Naive B cell (primary cell): ENCODE results near the gene MPND. TPM values are rescaled to one million over a fixed set of nuclear protein-coding genes. Genes with fewer than 3 reads are reported as not detected.
A peak's percentile ranks its signal among the peaks of the same experiment; 100 is the strongest.
"Not testable (repeated sequence)": the region's sequence is repeated elsewhere in the genome, so short reads cannot be mapped to it uniquely, and the experiment has no call there.

ENCODE experiments used
- ATAC-seq, 2 donors: fragments of 150-1000 bp; cut with Tn5 transposase; 2 replicates each; pipeline ENCODE4 v1.10.0; 2021; ENCODE audit warnings: low read depth in 2 of 2, mild to moderate bottlenecking in 2 of 2, moderate library complexity in 2 of 2
- DNase-seq: peaks from one replicate; pipeline ENCODE4 v3.0.0; 2022
- H3K27ac Mint-ChIP-seq, 6 donors: one replicate each; pipeline ENCODE4 v1.8.0; 2020 to 2022; ENCODE audit warnings: mild to moderate bottlenecking in 6 of 6, mixed read lengths in 6 of 6, moderate library complexity in 5 of 6, inconsistent platforms in 2 of 6
- H3K27me3 Mint-ChIP-seq, 3 donors: one replicate each; pipeline ENCODE4 v1.8.0; 2021 to 2022; ENCODE audit warnings: mixed read lengths in 3 of 3, mild to moderate bottlenecking in 1 of 3
- H3K36me3 Mint-ChIP-seq, 2 donors: one replicate each; pipeline ENCODE4 v1.8.0; 2020 to 2022; ENCODE audit warnings: mixed read lengths in 2 of 2, inconsistent platforms in 1 of 2, mild to moderate bottlenecking in 1 of 2
- H3K4me1 Mint-ChIP-seq, 3 donors: one replicate each; pipeline ENCODE4 v1.8.0; 2020 to 2022; ENCODE audit warnings: mixed read lengths in 3 of 3, inconsistent platforms in 1 of 3, mild to moderate bottlenecking in 1 of 3, moderate library complexity in 1 of 3
- H3K4me3 Mint-ChIP-seq, 8 donors: one replicate each; pipeline ENCODE4 v1.8.0; 2020 to 2022; ENCODE audit warnings: mild to moderate bottlenecking in 8 of 8, mixed read lengths in 8 of 8, moderate library complexity in 8 of 8, inconsistent platforms in 2 of 8
- H3K9me3 Mint-ChIP-seq, 7 donors: one replicate each; pipeline ENCODE4 v1.8.0; 2020 to 2022; ENCODE audit warnings: mixed read lengths in 7 of 7, mild to moderate bottlenecking in 5 of 7, inconsistent platforms in 2 of 7, moderate library complexity in 1 of 7
- polyA plus RNA-seq, 6 donors: library from polyadenylated mRNA; unstranded; fragments of 300-500 nt; fragmentation: Illumina TruSeq; gene quantifications; one replicate each; pipeline ENCODE4 v1.2.3, GENCODE V29; 2021; ENCODE audit warnings: low read depth in 6 of 6

MPND gene
- polyA plus RNA-seq, 6 donors from 2014 or later = 4.6 to 6.3 (median 5.4) TPM

GRCh38 chr19:4326837-4327251 is 16.5 kb upstream of the MPND start:
- peak overlapping the region in 6 of 8 donors; percentile 60 to 93 (median 83) for H3K4me3 Mint-ChIP-seq
- H3K36me3 Mint-ChIP-seq = no peaks in the 10 kb centered on the region
- no peak for ATAC-seq
- H3K9me3 Mint-ChIP-seq = peaks cover 0 to 11% (median 2%) of the 10 kb centered on the region in 7 donors
- peaks cover 25 to 34% (median 28%) of the 10 kb centered on the region in 3 donors for H3K4me1 Mint-ChIP-seq
- peak overlapping the region in 2 of 6 donors; percentile 92 to 96 for H3K27ac Mint-ChIP-seq
- H3K27me3 Mint-ChIP-seq = peaks cover 0 to 31% (median 0%) of the 10 kb centered on the region in 3 donors
- DNase-seq = no peak

- H3K4me3 Mint-ChIP-seq = peak overlapping the region; percentile 75 to 93 (median 84)
- ATAC-seq (no peak), DNase-seq (peak; percentile 27)
- H3K4me1 Mint-ChIP-seq = peaks cover 25 to 34% (median 28%) of the 10 kb centered on the region in 3 donors
- H3K27me3 Mint-ChIP-seq = peaks cover 0 to 31% (median 0%) of the 10 kb centered on the region in 3 donors
- H3K27ac Mint-ChIP-seq = peak overlapping the region in 4 of 6 donors; percentile 38 to 96 (median 77)
- H3K36me3 Mint-ChIP-seq = no peaks in the 10 kb centered on the region
- H3K9me3 Mint-ChIP-seq = peaks cover 0 to 11% (median 0%) of the 10 kb centered on the region in 7 donors
Measured at GRCh38 chr19:4327252-4327876, 16.0 kb upstream of the MPND start.

DNA sequence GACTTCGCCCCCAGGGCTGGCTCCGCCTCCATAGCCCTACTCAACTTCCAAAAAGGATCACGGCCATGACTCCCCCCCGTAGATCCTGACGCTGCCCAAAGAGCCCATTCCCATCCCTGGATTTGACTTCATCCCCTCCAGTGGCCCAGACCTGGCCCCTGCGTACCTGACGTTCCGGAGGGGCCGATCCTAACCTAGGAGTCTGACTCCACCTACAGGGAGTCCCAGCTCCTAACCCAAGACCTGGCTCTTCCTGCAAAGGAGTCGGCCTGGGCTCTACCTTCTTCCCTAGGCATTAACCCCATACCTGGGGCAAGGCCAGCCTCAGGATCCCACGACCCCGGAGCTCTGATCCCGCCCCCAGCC is 15.5 kb upstream of the MPND start:
- peaks cover 0 to 31% (median 0%) of the 10 kb centered on the region in 3 donors for H3K27me3 Mint-ChIP-seq
- no peak for DNase-seq
- peak overlapping the region; percentile 75 to 93 (median 84) for H3K4me3 Mint-ChIP-seq
- H3K9me3 Mint-ChIP-seq = peaks cover 0 to 11% (median 0%) of the 10 kb centered on the region in 7 donors
- peak in 1 of 2 donors; percentile 1 for ATAC-seq
- peaks cover 25 to 34% (median 28%) of the 10 kb centered on the region in 3 donors for H3K4me1 Mint-ChIP-seq
- peak overlapping the region in 3 of 6 donors; percentile 63 to 98 (median 96) for H3K27ac Mint-ChIP-seq
- H3K36me3 Mint-ChIP-seq = no peaks in the 10 kb centered on the region

GRCh38 chr19:4328243-4328990 is 14.9 kb upstream of the MPND start:
- no peaks in the 10 kb centered on the region for H3K36me3 Mint-ChIP-seq
- ATAC-seq (peak; percentile 84), DNase-seq (peak; percentile 74)
- H3K27me3 Mint-ChIP-seq = peaks cover 0 to 31% (median 0%) of the 10 kb centered on the region in 3 donors
- peaks cover 25 to 34% (median 28%) of the 10 kb centered on the region in 3 donors for H3K4me1 Mint-ChIP-seq
- peaks cover 0 to 11% (median 0%) of the 10 kb centered on the region in 7 donors for H3K9me3 Mint-ChIP-seq
- H3K4me3 Mint-ChIP-seq = peak overlapping the region; percentile 77 to 93 (median 86)
- H3K27ac Mint-ChIP-seq = peak overlapping the region; percentile 75 to 98 (median 96)

- not testable (repeated sequence) for ATAC-seq, DNase-seq, H3K36me3 Mint-ChIP-seq
- Mint-ChIP-seq H3K4me3 (peak overlapping the region; percentile 77 to 93 (median 86)), H3K27ac (peak overlapping the region; percentile 75 to 98 (median 96)), H3K4me1 (peaks cover 25 to 36% (median 28%) of the 10 kb centered on the region in 3 donors), H3K9me3 (peaks cover 0 to 11% (median 0%) of the 10 kb centered on the region in 7 donors), H3K27me3 (peaks cover 0 to 31% (median 0%) of the 10 kb centered on the region in 3 donors)
Measured at GRCh38 chr19:4328991-4329681, 14.2 kb upstream of the MPND start.

DNA sequence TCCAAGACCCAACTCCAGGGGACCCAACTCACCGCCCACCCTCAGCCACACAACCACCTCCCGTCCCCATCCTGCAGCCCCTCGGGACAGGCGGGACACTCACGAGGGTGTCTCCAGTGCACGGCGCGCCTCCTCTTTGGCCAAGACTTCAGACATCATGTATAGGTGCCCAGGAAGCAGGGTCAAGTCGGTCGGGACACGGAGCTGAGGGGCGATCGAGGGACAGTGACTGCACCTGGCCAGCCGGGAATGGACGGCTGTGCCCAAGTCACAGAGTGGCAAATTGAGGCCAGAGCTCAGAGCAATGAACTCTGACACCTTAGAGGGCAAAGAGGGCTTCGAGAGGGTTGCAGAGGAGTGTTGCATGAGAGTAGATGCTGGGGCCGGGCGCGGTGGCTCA is 13.5 kb upstream of the MPND start:
- Mint-ChIP-seq H3K36me3 (no peaks in the 10 kb centered on the region), H3K4me1 (peaks cover 25 to 40% (median 34%) of the 10 kb centered on the region in 3 donors), H3K27me3 (peaks cover 0 to 31% (median 0%) of the 10 kb centered on the region in 3 donors), H3K9me3 (peaks cover 0 to 11% (median 1%) of the 10 kb centered on the region in 7 donors), H3K27ac (peak overlapping the region in 2 of 6 donors; percentile 27 to 93), H3K4me3 (peak overlapping the region in 7 of 8 donors; percentile 20 to 93 (median 50))
- DNase-seq (no peak), ATAC-seq (no peak)

DNA sequence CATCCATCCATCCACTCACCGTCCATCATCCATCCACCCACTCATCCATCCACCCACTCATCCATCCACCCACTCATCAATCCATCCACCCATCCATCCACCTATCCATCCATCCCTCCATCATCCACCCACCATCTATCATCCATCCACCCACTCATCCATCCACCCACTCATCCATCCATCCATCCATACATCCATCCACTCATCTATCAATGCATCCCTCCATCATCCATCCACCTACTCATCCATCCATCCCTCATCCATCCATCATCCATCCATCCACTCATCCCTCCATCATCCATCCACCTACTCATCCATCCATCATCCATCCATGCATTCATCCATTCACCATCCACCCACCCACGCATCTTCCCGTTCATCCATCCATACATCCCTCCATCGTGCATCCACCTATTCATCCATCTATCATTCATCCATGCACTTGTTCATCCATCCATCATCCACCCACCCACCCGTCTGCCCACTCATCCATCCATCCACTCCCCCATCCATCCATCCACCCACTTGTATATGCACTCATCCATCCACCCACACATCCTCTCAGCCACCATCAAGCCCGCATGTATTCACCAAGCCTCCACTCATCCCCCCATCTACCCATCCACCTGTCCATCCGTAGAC is 8.3 kb upstream of the MPND start:
- Mint-ChIP-seq H3K4me1 (peaks cover 20 to 26% (median 24%) of the 10 kb centered on the region in 3 donors), H3K4me3 (no peak overlapping the region), H3K36me3 (no peaks in the 10 kb centered on the region), H3K9me3 (peaks cover 0 to 13% (median 0%) of the 10 kb centered on the region in 7 donors), H3K27me3 (no peaks in the 10 kb centered on the region), H3K27ac (peak overlapping the region in 1 of 6 donors; percentile 0)
- DNase-seq (no peak), ATAC-seq (no peak)

GRCh38 chr19:4337906-4338440 is 5.4 kb upstream of the MPND start:
- DNase-seq (no peak), ATAC-seq (no peak)
- Mint-ChIP-seq H3K4me3 (peak overlapping the region; percentile 86 to 95 (median 90)), H3K9me3 (peaks cover 0 to 13% (median 0%) of the 10 kb centered on the region in 7 donors), H3K36me3 (no peaks in the 10 kb centered on the region), H3K27me3 (no peaks in the 10 kb centered on the region), H3K4me1 (peaks cover 31 to 38% (median 32%) of the 10 kb centered on the region in 3 donors), H3K27ac (peak overlapping the region; percentile 70 to 93 (median 80))

DNA sequence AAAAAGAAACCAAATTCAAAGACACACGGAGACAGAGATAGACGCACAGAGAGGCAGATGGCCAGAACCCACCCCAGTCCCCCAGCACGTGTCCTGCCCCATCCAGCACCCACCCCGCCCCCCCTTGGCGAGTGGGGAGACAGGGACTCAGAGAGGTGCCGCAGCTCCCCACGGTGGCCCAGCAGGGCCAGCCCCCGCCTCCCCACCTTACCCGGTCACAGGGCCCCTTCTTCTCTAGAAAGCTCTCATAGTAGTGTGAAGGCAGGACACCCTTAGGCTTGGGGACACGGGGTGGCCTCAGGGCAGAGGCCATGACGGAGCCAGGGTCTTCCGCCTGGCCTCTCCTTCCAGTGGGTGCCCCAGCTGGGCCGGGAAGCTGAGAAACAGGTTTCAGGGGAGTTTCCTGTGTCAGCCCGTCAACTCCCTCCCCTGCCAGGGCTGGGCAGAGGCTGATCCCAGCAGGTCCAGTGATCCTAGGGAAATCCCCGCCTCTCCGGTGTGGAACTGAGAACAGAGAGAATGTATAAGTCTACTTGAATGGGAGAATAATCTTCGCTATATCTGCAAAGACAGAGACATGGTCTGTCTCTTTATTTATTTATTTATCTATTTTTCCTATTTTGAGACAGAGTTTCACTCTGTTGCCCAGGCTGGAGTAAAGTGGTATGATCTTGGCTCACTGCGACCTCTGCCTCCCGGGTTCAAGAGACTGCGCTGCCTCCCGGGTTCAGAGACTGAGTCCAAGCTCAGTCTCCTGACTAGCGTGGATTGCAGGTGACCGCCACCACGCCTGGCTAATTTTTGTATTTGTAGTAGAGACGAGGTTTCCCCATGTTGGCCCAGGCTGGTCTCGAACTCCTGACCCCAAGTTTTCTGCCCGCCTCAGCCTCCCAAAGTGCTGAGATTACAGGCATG is 4.7 kb upstream of the MPND start, which contains the start of gene STAP2:
Gene STAP2 (minus strand): TSS at position 387 of the 915 bp plus-strand sequence. CDS start 74 bp downstream, at position 313.
- H3K9me3 Mint-ChIP-seq = peaks cover 0 to 13% (median 0%) of the 10 kb centered on the region in 7 donors
- no peaks in the 10 kb centered on the region for H3K36me3 Mint-ChIP-seq
- H3K4me1 Mint-ChIP-seq = peaks cover 34 to 42% (median 37%) of the 10 kb centered on the region in 3 donors
- peak within 1 kb of the TSS; percentile 86 to 95 (median 90) for H3K4me3 Mint-ChIP-seq
- no peaks in the 10 kb centered on the region for H3K27me3 Mint-ChIP-seq
- no peak for DNase-seq
- H3K27ac Mint-ChIP-seq = peak within 1 kb of the TSS; percentile 70 to 93 (median 83)
- ATAC-seq = no peak

DNA sequence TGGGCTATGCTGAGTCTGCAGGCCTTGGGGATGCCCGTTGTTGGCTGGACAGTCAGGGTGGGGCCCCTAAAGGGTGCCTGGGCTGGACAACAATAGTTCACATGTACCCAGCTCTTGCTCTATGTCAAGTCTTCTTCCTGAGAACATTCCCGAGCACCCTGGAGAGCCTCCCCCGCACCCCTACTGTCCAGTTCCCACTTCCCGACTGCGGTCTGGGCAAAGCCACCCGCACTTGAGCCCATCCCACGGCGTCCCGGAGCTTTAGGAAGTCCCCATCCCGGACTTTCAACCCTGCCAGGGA is 1.1 kb upstream of the MPND start:
- peaks cover 36 to 54% (median 37%) of the 10 kb centered on the region in 3 donors for H3K4me1 Mint-ChIP-seq
- H3K27me3 Mint-ChIP-seq = no peaks in the 10 kb centered on the region
- peaks cover 0 to 10% of the 10 kb centered on the region in 2 donors for H3K36me3 Mint-ChIP-seq
- H3K4me3 Mint-ChIP-seq = peak overlapping the region; percentile 85 to 95 (median 91)
- peak overlapping the region in 4 of 6 donors; percentile 61 to 93 (median 80) for H3K27ac Mint-ChIP-seq
- no peaks in the 10 kb centered on the region for H3K9me3 Mint-ChIP-seq
- DNase-seq = no peak
- ATAC-seq = no peak

- H3K27me3 Mint-ChIP-seq = no peaks in the 10 kb centered on the region
- peaks cover 35 to 51% (median 35%) of the 10 kb centered on the region in 3 donors for H3K4me1 Mint-ChIP-seq
- ATAC-seq = peak; percentile 79 to 81
Measured at GRCh38 chr19:4342615-4343369, 570 bp upstream of the MPND start.

More at GRCh38 chr19:4342615-4343369, 570 bp upstream of the MPND start:
- H3K27ac Mint-ChIP-seq = peak overlapping the region; percentile 73 to 97 (median 92)
- peak overlapping the region; percentile 85 to 95 (median 91) for H3K4me3 Mint-ChIP-seq
- H3K36me3 Mint-ChIP-seq = peaks cover 0 to 10% of the 10 kb centered on the region in 2 donors
- peak; percentile 91 for DNase-seq
- H3K9me3 Mint-ChIP-seq = no peaks in the 10 kb centered on the region
